Stromal cell of bone marrow (primary cell): ENCODE measurements around the gene APLF.
"Not testable (repeated sequence)": the region's sequence is repeated elsewhere in the genome, so short reads cannot be mapped to it uniquely, and the experiment has no call there.

Experiments
- DNase-seq: peaks from one replicate; pipeline ENCODE4 v3.0.0-alpha.2; 2012; ENCODE audit warnings: low read depth

The APLF gene

GRCh38 chr2:68529651-68530050, 62.3 kb downstream of the APLF start:
- not testable (repeated sequence) for DNase-seq

- DNase-seq: no peak
Observed at GRCh38 chr2:68536000-68536399, 68.6 kb downstream of the APLF start.

- DNase-seq: no peak
Observed at GRCh38 chr2:68537011-68537410, 69.6 kb downstream of the APLF start.

- DNase-seq: peak; percentile 70
Observed at GRCh38 chr2:68537809-68538208, 70.4 kb downstream of the APLF start.

- DNase-seq: no peak
Observed at GRCh38 chr2:68544811-68545210, 77.4 kb downstream of the APLF start.

GRCh38 chr2:68548396-68548795, 81.0 kb downstream of the APLF start:
- DNase-seq: no peak

GRCh38 chr2:68553098-68553497, 85.7 kb downstream of the APLF start:
- no peak for DNase-seq

GRCh38 chr2:68555425-68556206, 88.2 kb downstream of the APLF start:
- not testable (repeated sequence) for DNase-seq

GRCh38 chr2:68556381-68556780, 89.0 kb downstream of the APLF start:
- DNase-seq: no peak

GRCh38 chr2:68558576-68558975, 91.2 kb downstream of the APLF start:
- no peak for DNase-seq

- DNase-seq: no peak
Observed at GRCh38 chr2:68559692-68560091, 92.3 kb downstream of the APLF start.

GRCh38 chr2:68560545-68560944, 93.2 kb downstream of the APLF start:
- DNase-seq: no peak

GRCh38 chr2:68561372-68561771, 94.0 kb downstream of the APLF start:
- no peak for DNase-seq

GRCh38 chr2:68562934-68563333, 95.5 kb downstream of the APLF start:
- DNase-seq: no peak

- DNase-seq: no peak
Observed at GRCh38 chr2:68564426-68564825, 97.0 kb downstream of the APLF start.

GRCh38 chr2:68565273-68565672, 97.9 kb downstream of the APLF start:
- DNase-seq: no peak

- no peak for DNase-seq
Observed at GRCh38 chr2:68565858-68566257, 98.5 kb downstream of the APLF start.

- no peak for DNase-seq
Observed at GRCh38 chr2:68566362-68566761, 99.0 kb downstream of the APLF start.

GRCh38 chr2:68568116-68568515, 100.7 kb downstream of the APLF start:
- no peak for DNase-seq

GRCh38 chr2:68569604-68570003, 102.2 kb downstream of the APLF start:
- DNase-seq: no peak

- not testable (repeated sequence) for DNase-seq
Observed at GRCh38 chr2:68570434-68570833, 103.0 kb downstream of the APLF start.

GRCh38 chr2:68574202-68574791, 106.9 kb downstream of the APLF start:
- DNase-seq: no peak

GRCh38 chr2:68577183-68577582, 109.8 kb downstream of the APLF start:
- DNase-seq: no peak

- no peak for DNase-seq
Observed at GRCh38 chr2:68579689-68580088, 112.3 kb downstream of the APLF start.
